HG03280 (cell line): ENCODE results near the gene OTOGL.
"Not testable (repeated sequence)": the region's sequence is repeated elsewhere in the genome, so short reads cannot be mapped to it uniquely, and the experiment has no call there.

Experiments used
- ATAC-seq: cut with Tn5 transposase; IDR thresholded peaks from one replicate; pipeline ENCODE4 v1.9.1; 2021; ENCODE audit warnings: mild to moderate bottlenecking, moderate library complexity; ENCODE audit not compliant: unreplicated experiment

The OTOGL gene, protein sequence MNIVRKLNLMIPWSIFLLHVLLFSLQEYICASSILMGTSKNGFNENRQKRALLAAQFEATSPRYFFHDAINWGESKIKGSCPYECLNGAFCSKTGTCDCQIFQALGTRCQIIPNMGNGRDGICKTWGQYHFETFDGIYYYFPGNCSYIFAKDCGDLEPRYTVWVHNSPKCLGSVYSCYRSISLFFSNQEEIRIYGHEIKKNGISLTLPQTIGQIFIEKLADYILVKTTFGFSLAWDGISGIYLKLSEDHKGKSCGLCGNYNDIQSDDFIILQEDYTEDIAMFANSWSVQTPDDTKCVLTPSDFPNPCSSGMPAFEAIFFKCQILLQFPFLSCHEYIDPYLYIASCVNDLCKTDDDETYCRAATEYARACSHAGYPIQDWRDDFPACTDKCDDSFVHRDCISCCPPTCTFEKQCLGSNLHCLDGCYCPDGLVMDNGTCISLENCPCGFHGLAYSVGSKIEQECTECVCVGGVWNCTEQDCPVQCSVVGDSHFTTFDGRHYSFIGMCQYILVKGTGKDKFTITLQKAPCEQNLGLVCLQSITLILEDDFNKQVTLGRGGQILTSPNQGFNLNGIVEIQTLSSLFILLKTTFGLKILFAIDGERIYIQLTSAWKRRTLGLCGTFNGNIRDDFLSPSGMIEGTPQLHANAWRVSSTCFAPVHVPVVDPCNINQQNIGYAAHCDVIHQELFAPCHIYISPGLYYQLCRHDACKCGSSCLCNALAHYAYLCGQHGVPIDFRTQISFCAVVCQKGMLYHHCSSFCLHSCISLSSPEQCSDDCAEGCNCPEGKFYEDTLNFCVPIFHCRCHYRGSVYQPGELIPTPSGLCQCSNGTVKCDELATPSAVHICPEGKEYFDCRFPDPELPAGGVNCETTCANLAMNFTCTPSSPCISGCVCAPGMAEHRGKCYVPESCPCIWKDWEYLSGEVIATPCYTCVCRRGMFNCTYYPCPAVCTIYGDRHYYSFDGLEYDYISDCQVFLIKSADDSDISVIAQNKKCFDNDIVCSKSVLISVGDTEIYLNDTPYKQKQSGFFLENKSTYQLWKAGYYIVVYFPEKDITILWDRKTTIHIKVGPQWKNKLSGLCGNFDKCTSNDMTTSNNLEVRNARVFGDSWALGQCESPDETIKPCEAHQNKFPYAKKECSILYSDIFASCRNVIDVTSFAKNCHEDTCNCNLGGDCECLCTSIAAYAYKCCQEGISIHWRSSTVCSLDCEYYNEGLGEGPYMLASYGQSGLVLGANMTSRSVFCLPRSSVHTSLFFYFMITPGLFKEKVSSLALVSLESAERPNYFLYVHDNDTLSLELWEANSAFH (N-terminal part only)

DNA sequence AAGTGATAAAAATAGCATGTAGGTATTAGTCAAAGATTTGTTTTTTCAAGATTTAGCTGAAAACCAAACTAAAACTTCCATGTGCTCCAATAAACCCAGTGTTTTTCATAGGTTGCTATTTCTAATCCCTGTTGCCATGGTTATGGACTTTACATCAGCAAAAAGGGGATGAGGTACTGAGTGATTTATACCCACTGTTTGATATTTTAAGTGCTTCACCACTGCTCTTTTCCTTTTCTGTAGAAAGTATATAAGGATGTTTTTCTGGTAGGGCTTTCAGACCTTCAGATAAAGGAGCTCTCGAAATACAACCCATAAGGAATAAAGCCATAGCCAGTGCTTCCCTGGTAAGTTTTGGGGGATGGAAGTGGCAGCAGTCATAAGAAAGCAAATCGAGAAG, at the start of gene OTOGL:
Gene OTOGL, plus strand, starts transcription at position 279 of the 400 bp plus-strand sequence. CDS start 109,895 bp downstream, outside the sequence.
- no peak for ATAC-seq

DNA sequence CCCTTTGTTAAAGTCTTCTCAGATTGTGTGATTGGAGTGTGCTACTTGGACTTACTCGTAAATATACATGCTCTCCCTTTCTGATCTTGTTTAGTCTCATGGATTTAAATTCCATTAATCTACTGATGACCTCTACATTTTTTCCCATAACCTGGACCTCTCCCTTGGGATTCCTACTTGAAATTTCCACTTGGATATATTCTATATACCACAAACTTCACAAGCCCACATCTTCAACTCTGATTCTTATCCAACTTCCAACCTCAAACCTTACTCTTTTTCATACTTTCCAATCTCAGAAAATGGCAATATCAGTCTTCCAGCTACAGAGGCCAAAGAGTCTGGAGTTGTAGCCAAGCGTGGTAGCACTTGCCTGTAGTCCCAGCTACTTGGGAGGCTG, 49.1 kb upstream of the OTOGL start:
- ATAC-seq, result no peak

DNA sequence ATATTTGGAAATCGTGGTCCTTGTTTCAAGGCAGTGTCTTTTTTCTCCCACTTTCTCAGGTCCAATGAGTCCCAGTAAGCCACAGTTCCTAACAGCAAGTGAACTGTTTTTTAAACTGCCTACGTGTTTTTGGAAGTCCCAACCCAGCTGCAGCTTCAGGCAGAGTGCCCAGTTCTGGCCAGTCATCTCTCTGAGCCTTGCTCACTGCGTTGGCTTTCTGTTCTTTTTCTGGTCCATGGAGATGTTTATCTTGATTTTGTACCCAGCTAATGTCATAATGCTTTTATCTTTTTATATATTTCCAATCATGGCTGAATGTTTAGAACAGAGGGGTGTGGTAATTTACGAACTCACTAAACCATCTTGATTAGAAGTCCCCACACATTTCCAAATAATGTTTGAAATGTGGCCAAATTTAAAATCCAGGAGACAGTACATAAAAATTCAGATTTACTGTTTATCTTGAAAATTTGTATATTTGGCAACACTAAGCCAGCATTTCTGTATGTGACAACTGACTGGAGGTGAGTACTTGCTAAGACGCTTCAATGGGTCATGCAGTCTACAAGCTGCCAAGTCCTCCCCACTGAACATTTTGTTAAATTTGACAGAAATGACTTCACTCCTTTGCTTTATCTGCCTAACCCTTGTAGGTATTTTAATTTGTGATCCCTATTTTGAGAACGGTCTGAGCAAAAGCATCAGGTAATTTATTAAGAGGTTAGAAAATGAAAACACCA, 46.1 kb upstream of the OTOGL start:
- ATAC-seq, result no peak

DNA sequence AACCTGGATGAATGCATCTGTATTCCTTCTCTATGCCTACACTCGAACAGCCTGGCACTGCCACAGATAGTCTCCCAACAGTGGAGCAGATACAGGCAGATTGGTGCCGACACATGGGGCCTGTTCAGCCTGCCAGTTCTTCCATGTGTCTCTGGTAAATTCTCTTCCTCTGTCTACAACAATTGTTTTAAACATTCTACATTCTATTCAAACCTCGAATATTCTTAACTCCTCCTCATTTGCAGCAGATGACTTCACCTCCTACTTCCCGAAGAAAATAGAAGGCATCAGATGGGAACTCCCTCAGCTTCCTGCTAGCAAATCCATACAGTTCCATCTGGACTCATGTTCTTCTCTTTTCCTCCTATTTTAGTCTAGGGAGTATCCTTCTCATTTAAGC, 43.1 kb upstream of the OTOGL start:
- no peak for ATAC-seq

DNA sequence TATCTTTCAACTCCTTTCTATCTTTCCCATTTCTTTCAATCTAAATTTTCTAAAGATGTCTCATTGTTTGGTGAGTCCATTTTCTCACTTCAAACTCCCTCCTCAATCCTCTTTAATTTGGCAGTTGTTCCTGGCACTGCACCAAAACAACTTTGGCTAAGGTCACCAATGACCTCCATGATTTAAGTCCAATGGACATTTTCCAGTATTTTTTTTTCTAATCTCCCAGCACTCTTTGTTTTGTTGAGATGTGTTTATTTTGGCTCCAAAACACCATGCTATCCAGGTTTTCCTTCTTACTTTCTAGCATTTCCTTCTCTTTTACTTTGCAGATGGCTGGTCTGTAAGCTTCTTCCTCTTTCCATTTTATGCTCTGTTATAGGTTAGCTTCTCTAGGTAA, 42.5 kb upstream of the OTOGL start:
- ATAC-seq, result no peak

DNA sequence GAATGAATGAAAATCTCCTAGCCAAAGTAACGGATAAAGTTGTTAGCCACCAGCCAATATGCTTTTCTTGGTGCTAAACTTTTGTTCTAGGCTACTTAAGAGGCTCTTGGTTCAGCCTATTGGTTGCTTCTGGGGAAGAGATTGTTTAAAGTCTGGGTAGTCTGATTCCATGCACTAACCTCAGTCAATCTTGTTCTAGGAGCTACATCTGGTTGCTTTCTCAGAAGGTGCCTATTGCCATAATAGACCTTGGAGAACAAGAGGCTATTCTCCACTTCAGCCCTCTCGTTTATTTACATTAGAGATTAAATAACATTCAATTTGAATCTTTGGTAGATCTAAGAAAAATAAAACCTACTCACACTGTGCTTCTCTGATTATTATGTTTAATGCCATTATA, 40.8 kb upstream of the OTOGL start:
- no peak for ATAC-seq

DNA sequence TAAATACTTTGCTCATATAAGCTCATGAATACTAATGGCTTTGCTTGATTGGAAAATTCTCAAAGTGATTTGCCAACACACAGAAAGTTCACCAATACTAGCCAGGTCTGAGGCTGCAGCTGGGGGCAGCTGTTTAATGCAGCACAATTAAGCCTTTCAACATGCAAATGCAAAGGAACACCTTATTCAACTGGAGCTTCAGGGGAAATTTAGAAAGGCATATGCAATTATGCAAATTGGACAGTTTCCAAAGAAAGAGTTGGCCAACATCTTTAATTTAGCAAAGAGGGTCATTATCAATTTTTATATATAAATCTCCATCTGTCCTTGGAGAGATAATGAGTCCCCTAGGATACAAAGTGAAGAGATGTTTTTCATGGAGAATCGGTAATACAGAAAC, 40.2 kb upstream of the OTOGL start:
- no peak for ATAC-seq

DNA sequence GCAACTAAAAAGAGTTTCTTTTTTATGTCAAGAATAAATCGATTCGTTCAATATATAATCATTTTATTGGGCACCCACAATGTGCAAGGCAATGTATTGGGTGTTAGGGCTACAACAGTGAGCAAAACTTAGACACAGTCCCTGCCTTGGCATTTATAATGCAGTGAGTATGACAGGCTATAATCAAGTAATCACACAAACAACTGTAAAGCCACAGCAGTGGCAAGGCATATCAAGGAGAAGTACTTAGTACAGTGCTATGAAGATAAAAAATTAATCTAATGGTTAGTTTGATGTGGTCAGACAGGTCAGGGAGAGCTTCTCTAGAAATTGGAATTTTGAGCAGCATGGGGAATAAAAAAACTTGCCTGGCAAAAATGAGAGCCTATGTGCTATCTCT, 39.5 kb upstream of the OTOGL start:
- ATAC-seq, result no peak

DNA sequence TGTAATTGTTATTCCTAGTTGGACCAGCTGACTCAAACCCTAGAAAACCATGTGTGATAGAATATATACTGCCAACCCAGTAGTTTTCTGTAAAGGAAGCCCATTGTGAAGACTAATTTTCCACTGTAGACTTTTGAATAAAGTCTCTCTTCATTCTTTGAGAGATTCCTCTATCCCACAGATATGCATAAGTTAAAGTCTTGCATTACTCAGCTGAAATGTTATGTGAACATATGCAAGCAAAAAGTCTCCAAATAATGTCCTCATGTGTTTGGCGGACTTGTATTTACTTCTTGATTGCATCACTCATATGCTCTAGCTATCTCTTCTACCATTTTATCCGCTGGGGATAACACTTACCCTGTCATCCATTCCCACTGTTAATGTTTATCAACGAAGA, 35.1 kb upstream of the OTOGL start:
- ATAC-seq, result no peak

DNA sequence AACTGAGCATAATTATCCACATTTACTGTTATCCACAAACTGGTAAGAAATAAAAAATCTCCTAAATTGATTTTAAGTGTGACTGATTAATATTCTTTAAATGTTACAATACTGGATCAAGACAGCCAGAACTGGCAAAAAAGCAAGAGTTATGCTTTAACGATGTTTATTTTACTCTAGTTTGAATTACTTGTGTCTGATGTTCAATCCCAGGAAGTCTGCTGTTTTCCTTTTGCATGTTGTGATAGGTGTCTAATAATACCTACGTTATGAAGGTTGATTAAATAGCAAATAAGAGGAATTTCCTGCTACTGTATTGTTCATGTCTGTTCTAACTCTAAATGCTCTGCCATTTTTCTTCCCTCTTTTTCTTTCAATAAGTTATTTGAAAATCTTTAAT, 34.4 kb upstream of the OTOGL start:
- no peak for ATAC-seq

DNA sequence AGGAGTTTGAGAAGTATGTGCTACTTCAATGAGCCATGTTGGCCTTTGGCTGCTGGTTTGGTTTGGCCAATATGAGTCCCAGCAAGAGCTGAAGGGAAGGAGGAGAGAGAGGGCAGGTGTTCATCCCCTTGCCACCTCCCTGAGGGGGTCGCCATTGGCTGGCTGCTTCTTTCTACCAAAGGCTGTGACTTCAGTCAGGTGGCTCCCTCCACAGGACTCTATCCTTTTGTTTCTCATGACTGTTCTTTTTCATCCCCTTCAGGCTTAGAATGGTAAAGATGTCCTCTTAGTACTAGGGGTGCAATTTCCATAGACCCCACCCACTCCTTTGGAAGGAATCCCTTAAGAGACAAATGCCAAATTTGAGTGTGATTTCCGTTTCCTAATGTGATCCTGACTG, 31.2 kb upstream of the OTOGL start:
- no peak for ATAC-seq

DNA sequence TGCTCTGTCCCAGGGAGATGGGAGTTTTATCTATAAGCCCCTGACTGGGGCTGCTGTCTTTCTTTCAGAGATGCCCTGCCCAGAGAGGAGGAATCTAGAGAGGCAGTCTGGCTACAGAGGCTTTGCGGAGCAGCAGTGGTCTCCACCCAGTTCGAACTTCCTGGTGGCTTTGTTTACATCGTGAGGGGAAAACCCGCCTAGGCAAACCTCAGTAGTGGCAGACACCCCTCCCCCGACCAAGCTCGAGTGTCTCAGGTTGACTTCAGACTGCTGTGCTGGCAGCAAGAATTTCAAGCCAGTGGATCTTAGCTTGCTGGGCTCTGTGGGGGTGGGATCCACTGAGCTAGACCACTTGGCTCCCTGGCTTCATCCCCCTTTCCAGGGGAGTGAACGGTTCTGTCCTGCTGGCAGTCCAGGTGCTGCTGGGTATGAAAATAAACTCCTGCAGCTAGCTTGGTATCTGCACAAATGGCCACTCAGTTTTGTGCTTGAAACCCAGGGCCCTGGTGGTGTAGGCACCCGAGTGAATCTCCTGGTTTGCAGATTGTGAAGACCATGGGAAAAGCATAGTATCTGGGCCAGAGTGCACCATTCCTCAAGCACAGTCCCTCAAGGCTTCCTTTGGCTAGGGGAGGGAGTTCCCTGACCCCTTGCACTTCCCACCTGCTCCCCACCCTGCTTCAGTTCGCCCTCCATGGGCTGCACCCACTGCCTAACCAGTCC, 15.3 kb upstream of the OTOGL start:
- ATAC-seq, result not testable (repeated sequence)

DNA sequence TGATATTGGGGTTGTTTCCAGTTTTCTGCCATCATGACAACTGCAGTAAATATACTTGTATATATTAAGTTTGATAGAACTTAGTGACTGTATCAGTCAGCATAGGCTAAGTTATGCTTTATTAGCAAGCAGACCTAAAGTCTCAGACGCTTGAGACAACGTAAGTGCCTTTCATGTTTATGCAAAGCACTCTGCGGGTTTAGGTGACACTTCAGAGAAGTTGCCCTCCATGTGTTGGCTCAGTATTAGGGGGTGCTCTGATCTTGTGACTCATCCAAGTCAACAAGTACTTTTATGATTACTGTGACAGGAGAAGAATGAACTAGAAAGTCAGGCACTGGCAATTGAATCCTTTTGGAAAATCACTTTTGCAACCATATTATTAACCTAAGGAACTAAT, 13.3 kb upstream of the OTOGL start:
- no peak for ATAC-seq

DNA sequence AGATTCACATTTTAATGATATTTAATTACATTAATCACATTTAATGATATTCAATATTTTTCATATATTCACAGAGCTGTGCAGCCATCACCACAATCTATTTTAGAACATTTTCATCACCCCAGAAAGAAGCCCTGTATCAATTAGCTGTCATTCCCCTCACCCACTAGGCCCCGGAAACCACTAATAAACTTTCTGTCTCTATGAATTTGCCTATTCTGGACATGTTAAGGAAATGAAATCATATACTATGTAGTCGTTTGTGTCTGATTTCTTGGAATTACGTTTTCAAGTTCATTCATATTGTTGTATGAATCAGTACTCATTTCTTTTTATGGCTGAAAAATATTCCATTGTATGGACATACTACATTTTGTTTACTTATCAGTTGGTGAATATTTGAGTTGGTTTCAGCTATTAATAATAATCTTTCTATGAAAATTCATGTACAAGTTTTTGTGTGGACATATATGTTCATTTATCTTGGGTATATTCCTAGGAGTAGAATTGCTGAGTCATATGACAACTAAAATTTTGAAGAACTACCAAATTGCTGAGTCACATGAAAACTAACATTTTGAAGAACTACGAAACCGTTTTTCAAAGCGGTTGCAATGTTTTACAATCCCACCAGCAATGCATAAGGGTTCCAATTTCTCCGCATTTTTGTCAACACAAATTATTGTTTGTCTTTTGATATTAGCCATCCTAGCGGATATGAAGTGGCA, 11.7 kb upstream of the OTOGL start:
- ATAC-seq, result no peak

DNA sequence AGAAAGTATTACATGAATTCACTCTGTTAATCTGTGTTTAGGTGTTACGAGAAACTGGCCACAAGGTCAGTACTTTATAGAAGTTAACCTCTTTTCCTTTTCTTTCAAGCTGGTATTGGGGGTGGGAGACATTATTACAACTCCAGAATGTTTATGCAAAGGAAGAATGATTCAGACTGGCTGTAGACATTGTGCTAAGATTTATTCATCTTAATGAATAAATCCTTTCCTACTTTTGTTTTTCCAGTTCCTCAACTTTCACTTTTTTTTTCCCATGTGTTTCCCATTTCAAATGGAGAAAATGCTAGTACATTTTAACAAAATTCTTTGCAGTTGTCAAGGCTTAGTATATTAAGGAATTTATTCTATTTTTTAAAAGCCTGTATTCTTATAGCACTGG, 1.3 kb downstream of the OTOGL start:
- ATAC-seq, result no peak

DNA sequence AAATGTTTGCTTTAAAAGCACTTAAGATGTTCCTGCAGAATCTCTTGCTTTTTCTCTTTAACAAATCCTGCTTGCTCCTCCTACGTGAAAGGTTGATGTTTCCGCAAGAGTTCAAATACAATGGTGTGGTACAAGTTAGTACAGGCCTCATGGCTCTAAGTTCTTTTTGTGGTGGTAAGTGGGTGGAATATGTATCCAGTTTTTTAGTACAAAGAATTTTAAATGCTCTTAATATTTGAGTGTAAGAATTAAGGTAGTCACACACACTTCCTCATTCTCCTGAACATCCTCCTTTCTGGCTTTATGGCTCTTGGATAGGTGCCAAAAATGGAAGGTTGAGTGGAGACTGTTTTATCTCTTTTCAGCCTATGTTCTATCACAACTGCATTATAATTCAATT, 1.8 kb downstream of the OTOGL start:
- no peak for ATAC-seq

DNA sequence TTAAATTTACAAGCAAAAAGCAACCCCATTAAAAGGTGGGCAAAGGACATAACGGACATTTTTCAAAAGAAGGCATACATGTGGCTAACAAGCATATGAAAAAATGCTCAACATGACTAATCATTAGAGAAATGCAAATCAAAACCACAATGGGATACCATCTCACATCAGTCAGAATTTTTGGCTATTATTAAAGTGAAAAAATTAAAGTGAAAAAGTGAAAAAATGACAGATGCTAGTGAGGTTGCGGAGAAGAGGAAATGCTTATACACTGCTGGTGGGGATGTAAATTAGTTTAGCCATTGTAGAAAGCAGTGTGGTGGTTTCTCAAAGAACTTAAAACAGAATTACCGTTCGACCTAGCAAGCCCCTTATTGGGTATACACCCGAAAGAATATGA, 7.9 kb downstream of the OTOGL start:
- no peak for ATAC-seq

DNA sequence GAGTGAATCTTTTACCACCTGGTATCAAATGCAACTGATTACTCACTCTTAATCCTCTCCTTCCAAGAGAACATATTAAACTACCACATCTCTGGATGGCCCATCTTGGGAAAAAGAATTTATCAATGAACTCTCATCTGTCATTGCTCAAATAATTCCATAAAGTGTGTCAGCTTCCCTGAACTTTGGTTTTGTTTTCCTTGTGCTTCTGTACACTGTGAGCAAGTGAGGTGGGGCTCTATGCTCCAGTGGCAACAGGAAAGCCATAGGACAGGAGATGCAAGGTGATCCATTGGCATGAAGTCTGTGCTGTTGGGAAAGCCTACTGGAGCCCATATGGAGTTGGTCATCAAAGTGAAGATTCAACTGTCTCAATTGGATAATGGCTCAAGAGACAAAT, 17.4 kb downstream of the OTOGL start:
- ATAC-seq, result no peak
